ENCODE measurements around the gene TET2. TPM values are rescaled to one million over a fixed set of nuclear protein-coding genes. Genes with fewer than 3 reads are reported as not detected.

The TET2 gene
- total RNA-seq, 2 donors from 2014 or later: 12.0 to 15.5 TPM

GRCh38 chr4:105197777-105198176 is 51.1 kb downstream of the TET2 start:
- no peaks in the 10 kb centered on the region for H3K4me1 ChIP-seq (ENCODE audit: control insufficient read depth, insufficient read depth, low read length)
- H3K36me3 ChIP-seq (ENCODE audit: control insufficient read depth, insufficient read depth, low read length): no peaks in the 10 kb centered on the region
- no peak for DNase-seq
- no peaks in the 10 kb centered on the region for H3K9me3 ChIP-seq (ENCODE audit: control insufficient read depth, low read length)
- H3K9ac ChIP-seq (ENCODE audit: extremely low read depth, low read length, poor library complexity, severe bottlenecking): no peak overlapping the region
- WGBS, 2 experiments (ENCODE audit: insufficient coverage in 1 of 2, insufficient read length in 1 of 2): 83 to 87% methylated on average over 2 to 3 of the region's 3 CpGs
- H3K4me3 ChIP-seq (ENCODE audit: low read length): no peak overlapping the region
- H3K4me3 Mint-ChIP-seq: no peak overlapping the region
- H3K36me3 Mint-ChIP-seq (ENCODE audit: low read depth): no peaks in the 10 kb centered on the region
- no peak for TF ChIP-seq CTCF (conservative IDR thresholded peaks at IDR 0.05)
- no peaks in the 10 kb centered on the region for H3K27me3 Mint-ChIP-seq (ENCODE audit: insufficient read depth)
- H3K27me3 ChIP-seq (ENCODE audit: control insufficient read depth, insufficient read depth, low read length, poor library complexity, severe bottlenecking): no peaks in the 10 kb centered on the region
- H3K9me3 Mint-ChIP-seq: no peaks in the 10 kb centered on the region
- no peak overlapping the region for H3K27ac Mint-ChIP-seq
- peaks cover 3% of the 10 kb centered on the region for H3K4me1 Mint-ChIP-seq
- no peak overlapping the region for H3K27ac ChIP-seq (ENCODE audit: low read depth, low read length)

DNA sequence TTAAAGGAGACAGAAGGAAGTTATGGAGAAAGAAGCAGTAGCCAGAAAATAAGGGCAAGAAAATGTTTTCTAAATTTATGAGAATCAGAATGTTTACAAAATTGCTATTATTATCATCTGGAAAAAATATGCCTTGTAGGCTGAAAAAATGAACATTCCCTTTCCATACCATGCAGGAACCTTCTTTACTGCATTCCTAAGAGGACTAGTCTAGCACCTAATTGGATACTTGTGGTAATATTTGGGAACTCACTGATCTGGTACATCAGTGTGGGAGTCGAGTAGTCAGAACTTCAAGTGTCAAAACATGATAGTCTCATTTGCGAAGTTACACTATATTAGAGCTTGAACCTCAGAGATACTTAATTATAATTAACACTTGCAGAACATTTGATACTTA is 51.9 kb downstream of the TET2 start:
- no peaks in the 10 kb centered on the region for H3K4me1 Mint-ChIP-seq
- WGBS, 2 experiments (ENCODE audit: insufficient coverage in 1 of 2, insufficient read length in 1 of 2): 91 to 100% methylated on average over 1 to 2 of the region's 2 CpGs
- no peaks in the 10 kb centered on the region for H3K36me3 Mint-ChIP-seq (ENCODE audit: low read depth)

GRCh38 chr4:105206214-105206613 is 59.5 kb downstream of the TET2 start:
- Histone ChIP-seq H3K4me3 (ENCODE audit: low read length) (no peak overlapping the region), H3K9me3 (ENCODE audit: control insufficient read depth, low read length) (no peaks in the 10 kb centered on the region), H3K9ac (ENCODE audit: extremely low read depth, low read length, poor library complexity, severe bottlenecking) (no peak overlapping the region), H3K27me3 (ENCODE audit: control insufficient read depth, insufficient read depth, low read length, poor library complexity, severe bottlenecking) (no peaks in the 10 kb centered on the region), H3K27ac (ENCODE audit: low read depth, low read length) (no peak overlapping the region), H3K4me1 (ENCODE audit: control insufficient read depth, insufficient read depth, low read length) (no peaks in the 10 kb centered on the region), H3K36me3 (ENCODE audit: control insufficient read depth, insufficient read depth, low read length) (no peaks in the 10 kb centered on the region)
- H3K27ac Mint-ChIP-seq: no peak overlapping the region
- DNase-seq: no peak
- WGBS, 2 experiments (ENCODE audit: insufficient coverage in 1 of 2, insufficient read length in 1 of 2): 74 to 83% methylated on average over 1 to 3 of the region's 3 CpGs
- no peaks in the 10 kb centered on the region for H3K27me3 Mint-ChIP-seq (ENCODE audit: insufficient read depth)
- H3K9me3 Mint-ChIP-seq: no peaks in the 10 kb centered on the region
- peaks cover 23% of the 10 kb centered on the region for H3K4me1 Mint-ChIP-seq
- H3K36me3 Mint-ChIP-seq (ENCODE audit: low read depth): no peaks in the 10 kb centered on the region
- TF ChIP-seq CTCF (conservative IDR thresholded peaks at IDR 0.05): no peak
- H3K4me3 Mint-ChIP-seq: no peak overlapping the region

More for the DNA sequence above, 51.9 kb downstream of the TET2 start:
- Histone ChIP-seq H3K27me3 (ENCODE audit: control insufficient read depth, insufficient read depth, low read length, poor library complexity, severe bottlenecking) (no peaks in the 10 kb centered on the region), H3K4me1 (ENCODE audit: control insufficient read depth, insufficient read depth, low read length) (no peaks in the 10 kb centered on the region), H3K9ac (ENCODE audit: extremely low read depth, low read length, poor library complexity, severe bottlenecking) (no peak overlapping the region), H3K4me3 (ENCODE audit: low read length) (no peak overlapping the region), H3K9me3 (ENCODE audit: control insufficient read depth, low read length) (no peaks in the 10 kb centered on the region), H3K36me3 (ENCODE audit: control insufficient read depth, insufficient read depth, low read length) (no peaks in the 10 kb centered on the region), H3K27ac (ENCODE audit: low read depth, low read length) (no peak overlapping the region)
- Mint-ChIP-seq H3K9me3 (no peaks in the 10 kb centered on the region), H3K27ac (no peak overlapping the region), H3K27me3 (ENCODE audit: insufficient read depth) (no peaks in the 10 kb centered on the region), H3K4me3 (no peak overlapping the region)
- no peak for TF ChIP-seq CTCF (conservative IDR thresholded peaks at IDR 0.05)
- no peak for DNase-seq

Measured in endodermal cell (in vitro differentiated cells).